K562 (cell line): ENCODE results near the gene CYB5B. TPM values are rescaled to one million over a fixed set of nuclear protein-coding genes. Genes with fewer than 3 reads are reported as not detected.
A peak's percentile ranks its signal among the peaks of the same experiment; 100 is the strongest.

ENCODE experiments used
- CCNT2 ChIP-seq: IDR thresholded peaks from 2 replicates; pipeline ENCODE4 v1.6.1; 2011; ENCODE audit warnings: borderline replicate concordance, low read depth, mild to moderate bottlenecking, moderate library complexity, mixed read lengths, low read length; ENCODE audit not compliant: insufficient read length; ENCODE audit errors: extremely low read depth
- DACH1 ChIP-seq: fragments of 450-650 bp; IDR thresholded peaks from 2 replicates; pipeline ENCODE4 v1.6.1; 2018; ENCODE audit not compliant: partially characterized antibody
- DMBX1 ChIP-seq: fragments of 250-450 bp; sonication (Bioruptor Pico); IDR thresholded peaks from 2 replicates; pipeline ENCODE4 v1.8.0; 2022; ENCODE audit warnings: inconsistent platforms, mild to moderate bottlenecking, moderate library complexity, borderline replicate concordance
- FOXK1 ChIP-seq: sonication (generic); formaldehyde crosslinking; IDR thresholded peaks from 2 replicates; pipeline ENCODE4 v1.8.0; 2022; ENCODE audit warnings: missing genetic modification reagents, mild to moderate bottlenecking, borderline replicate concordance
- MTA2 ChIP-seq: fragments of 450-650 bp; IDR thresholded peaks from 2 replicates; pipeline ENCODE4 v1.6.1; 2016; ENCODE audit warnings: low read depth
- MYNN ChIP-seq, 2 experiments: sonication (generic); formaldehyde crosslinking in 1 of 2; IDR thresholded peaks; 2 replicates each; pipeline versions ENCODE4 v1.5.0 to v1.6.1; 2016 to 2020; ENCODE audit warnings: antibody characterized with exemption in 1 of 2, missing genetic modification reagents in 1 of 2
- NCOR1 ChIP-seq: fragments of 450-650 bp; IDR thresholded peaks from 2 replicates; pipeline ENCODE4 v1.6.1; 2016; ENCODE audit warnings: mild to moderate bottlenecking, moderate library complexity
- NFE2 ChIP-seq: IDR thresholded peaks from 2 replicates; pipeline ENCODE4 v1.6.1; 2014; ENCODE audit warnings: antibody characterized with exemption, low read depth
- NR2C1 ChIP-seq, 2 experiments: fragments of 450-650 bp; IDR thresholded peaks; 2 replicates each; pipeline ENCODE4 v1.6.1; 2017; ENCODE audit warnings: mild to moderate bottlenecking in 2 of 2, antibody characterized with exemption in 1 of 2, inconsistent platforms in 1 of 2, missing compliant biosample characterization in 1 of 2, missing genetic modification characterization in 1 of 2
- SMARCA4 ChIP-seq: fragments of 450-650 bp; IDR thresholded peaks from 2 replicates; pipeline ENCODE4 v1.6.1; 2016
- SMARCE1 ChIP-seq: fragments of 450-650 bp; IDR thresholded peaks from 2 replicates; pipeline ENCODE4 v1.7.1; 2016; ENCODE audit warnings: mild to moderate bottlenecking
- STAT5A ChIP-seq: IDR thresholded peaks from 2 replicates; pipeline ENCODE4 v1.6.1; 2012; ENCODE audit warnings: low read length, inconsistent platforms, borderline replicate concordance
- TAL1 ChIP-seq: fragments of 450-650 bp; IDR thresholded peaks from 2 replicates; pipeline ENCODE4 v1.6.1; 2016; ENCODE audit warnings: mild to moderate bottlenecking
- TFAP4 ChIP-seq: sonication (generic); formaldehyde crosslinking; IDR thresholded peaks from 2 replicates; pipeline ENCODE4 v1.8.0; 2022; ENCODE audit warnings: missing genetic modification reagents, mild to moderate bottlenecking, moderate library complexity, borderline replicate concordance
- TRIM24 ChIP-seq, 2 experiments: fragments of 450-650 bp; IDR thresholded peaks; 2 replicates each; pipeline ENCODE4 v1.6.1; 2016
- ZNF23 ChIP-seq: fragments of 250-450 bp; sonication (Bioruptor Pico); IDR thresholded peaks from 2 replicates; pipeline ENCODE4 v1.4.0; 2020; ENCODE audit warnings: mild to moderate bottlenecking
- polyA plus RNA-seq, 8 experiments: library from polyadenylated mRNA; depleted of rRNA in 4 of 8; stranded (reverse) in 5 of 8; unstranded in 3 of 8; fragments of >200 nt; fragmentation: Nextera tagmentation in 2 of 8; fragmentation: Illumina TruSeq in 1 of 8; extraction: Ambion mirVana in 2 of 8; extraction: Trizol in 1 of 8; gene quantifications; 2 replicates each; pipeline versions ENCODE4 v1.2.1 to v1.2.3, GENCODE V29; 2011 to 2014; ENCODE audit warnings: inconsistent platforms in 1 of 8, missing spikeins in 1 of 8
- total RNA-seq, 7 experiments: library from RNA; depleted of rRNA in 6 of 7; stranded (reverse); fragments of >200 nt in 6 of 7; fragmentation: Illumina TruSeq in 2 of 7; extraction: Trizol in 2 of 7; gene quantifications; 2 replicates each; pipeline versions ENCODE4 v1.2.1 to v1.2.3, GENCODE V29; 2011 to 2021; ENCODE audit warnings: low replicate concordance in 1 of 7

The CYB5B gene
- total and polyA plus RNA-seq, 9 of the 15 experiments (the other 6 are each of a cell fraction or from before 2014, with no cell fraction given) = 29.9 to 274 (median 136) TPM

GRCh38 chr16:69404275-69404805 lies 20.1 kb upstream of the CYB5B start (continued):
- TF ChIP-seq TFAP4 (CRISPR knock-in tag) = 0 out of 2 replicates have a peak, but pooled peaks have one; percentile 35
- TF ChIP-seq FOXK1 (CRISPR knock-in tag) = no peak
- peak; percentile 70 for TF ChIP-seq MYNN (IDR thresholded peaks at IDR 0.05)
- TF ChIP-seq MYNN (CRISPR knock-in tag; IDR thresholded peaks at IDR 0.05) = no peak
- TF ChIP-seq NCOR1 = peak; percentile 66
- TF ChIP-seq DACH1 = peak; percentile 40
- peak; percentile 78 for TF ChIP-seq SMARCA4
- TF ChIP-seq ZNF23 (CRISPR knock-in tag) = no peak
- TF ChIP-seq NFE2 = peak; percentile 74
- TF ChIP-seq TRIM24 (IDR thresholded peaks at IDR 0.05) = peak; percentile 45 to 60; a peak in 2 of 4 replicates
- TF ChIP-seq DMBX1 (CRISPR knock-in tag) = 0 out of 2 replicates have a peak, but pooled peaks have one; percentile 31
- TF ChIP-seq STAT5A = peak; percentile 32; the same call in 1 of the 2 replicates
- TF ChIP-seq NR2C1 (IDR thresholded peaks at IDR 0.05) = 0 out of 2 replicates have a peak, but pooled peaks have one; percentile 38
- TF ChIP-seq NR2C1 (tag; IDR thresholded peaks at IDR 0.05) = peak; percentile 62
- TF ChIP-seq SMARCE1 = peak; percentile 65; the same call in 1 of the 2 replicates
- peak; percentile 65 for TF ChIP-seq TAL1
- TF ChIP-seq CCNT2 = no peak
- TF ChIP-seq MTA2 = 0 out of 2 replicates have a peak, but pooled peaks have one; percentile 16
